GM12875 (cell line): ENCODE data around the gene DAGLB.

Source experiments
- H3K4me3 ChIP-seq: one replicate; pipeline ENCODE4 v1.5.1; 2011; ENCODE audit warnings: low read depth, low read length, control low read depth
- TF ChIP-seq, protein P1 (sequence below): IDR thresholded peaks from 2 replicates; pipeline ENCODE4 v1.5.1; 2011; ENCODE audit warnings: low read depth, mild to moderate bottlenecking, control low read depth, inconsistent platforms, low read length, moderate library complexity, borderline replicate concordance; ENCODE audit not compliant: insufficient read depth

DAGLB gene, protein sequence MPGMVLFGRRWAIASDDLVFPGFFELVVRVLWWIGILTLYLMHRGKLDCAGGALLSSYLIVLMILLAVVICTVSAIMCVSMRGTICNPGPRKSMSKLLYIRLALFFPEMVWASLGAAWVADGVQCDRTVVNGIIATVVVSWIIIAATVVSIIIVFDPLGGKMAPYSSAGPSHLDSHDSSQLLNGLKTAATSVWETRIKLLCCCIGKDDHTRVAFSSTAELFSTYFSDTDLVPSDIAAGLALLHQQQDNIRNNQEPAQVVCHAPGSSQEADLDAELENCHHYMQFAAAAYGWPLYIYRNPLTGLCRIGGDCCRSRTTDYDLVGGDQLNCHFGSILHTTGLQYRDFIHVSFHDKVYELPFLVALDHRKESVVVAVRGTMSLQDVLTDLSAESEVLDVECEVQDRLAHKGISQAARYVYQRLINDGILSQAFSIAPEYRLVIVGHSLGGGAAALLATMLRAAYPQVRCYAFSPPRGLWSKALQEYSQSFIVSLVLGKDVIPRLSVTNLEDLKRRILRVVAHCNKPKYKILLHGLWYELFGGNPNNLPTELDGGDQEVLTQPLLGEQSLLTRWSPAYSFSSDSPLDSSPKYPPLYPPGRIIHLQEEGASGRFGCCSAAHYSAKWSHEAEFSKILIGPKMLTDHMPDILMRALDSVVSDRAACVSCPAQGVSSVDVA

DNA sequence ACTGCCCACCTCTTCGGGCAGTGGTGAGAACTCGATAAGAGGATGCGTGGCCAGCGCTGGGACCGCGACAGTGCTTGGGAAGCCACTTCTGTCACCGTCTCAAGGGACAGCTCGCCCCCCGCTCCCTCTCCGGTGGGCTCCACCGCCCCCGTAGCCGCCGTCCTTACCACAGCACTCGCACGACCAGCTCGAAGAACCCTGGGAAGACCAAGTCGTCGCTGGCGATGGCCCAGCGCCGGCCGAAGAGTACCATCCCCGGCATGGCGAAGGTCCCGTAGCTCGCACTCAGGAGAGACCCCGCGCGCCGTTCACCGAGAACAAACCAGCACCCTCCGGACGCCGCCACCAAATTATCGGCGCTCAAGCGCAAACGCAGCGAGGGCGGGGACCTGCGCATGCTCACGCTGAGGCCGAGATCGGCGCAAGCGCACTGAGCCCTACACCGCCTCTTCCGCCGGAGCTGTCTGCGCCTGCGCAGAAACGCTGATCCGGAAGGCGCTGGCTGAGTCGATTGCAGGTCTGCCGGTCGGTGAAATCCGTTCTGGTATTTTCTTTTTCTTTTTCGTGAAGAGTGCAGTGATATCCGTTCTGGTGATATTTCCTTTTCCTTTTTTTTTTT, at the start of gene DAGLB:
DAGLB (minus strand) TSS at position 374 of the 619 bp plus-strand sequence; CDS start at position 262, 112 bp downstream.
- H3K4me3 ChIP-seq: peak within 1 kb of the TSS; percentile 96
- TF ChIP-seq, protein P1, sequence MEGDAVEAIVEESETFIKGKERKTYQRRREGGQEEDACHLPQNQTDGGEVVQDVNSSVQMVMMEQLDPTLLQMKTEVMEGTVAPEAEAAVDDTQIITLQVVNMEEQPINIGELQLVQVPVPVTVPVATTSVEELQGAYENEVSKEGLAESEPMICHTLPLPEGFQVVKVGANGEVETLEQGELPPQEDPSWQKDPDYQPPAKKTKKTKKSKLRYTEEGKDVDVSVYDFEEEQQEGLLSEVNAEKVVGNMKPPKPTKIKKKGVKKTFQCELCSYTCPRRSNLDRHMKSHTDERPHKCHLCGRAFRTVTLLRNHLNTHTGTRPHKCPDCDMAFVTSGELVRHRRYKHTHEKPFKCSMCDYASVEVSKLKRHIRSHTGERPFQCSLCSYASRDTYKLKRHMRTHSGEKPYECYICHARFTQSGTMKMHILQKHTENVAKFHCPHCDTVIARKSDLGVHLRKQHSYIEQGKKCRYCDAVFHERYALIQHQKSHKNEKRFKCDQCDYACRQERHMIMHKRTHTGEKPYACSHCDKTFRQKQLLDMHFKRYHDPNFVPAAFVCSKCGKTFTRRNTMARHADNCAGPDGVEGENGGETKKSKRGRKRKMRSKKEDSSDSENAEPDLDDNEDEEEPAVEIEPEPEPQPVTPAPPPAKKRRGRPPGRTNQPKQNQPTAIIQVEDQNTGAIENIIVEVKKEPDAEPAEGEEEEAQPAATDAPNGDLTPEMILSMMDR: no peak

DNA sequence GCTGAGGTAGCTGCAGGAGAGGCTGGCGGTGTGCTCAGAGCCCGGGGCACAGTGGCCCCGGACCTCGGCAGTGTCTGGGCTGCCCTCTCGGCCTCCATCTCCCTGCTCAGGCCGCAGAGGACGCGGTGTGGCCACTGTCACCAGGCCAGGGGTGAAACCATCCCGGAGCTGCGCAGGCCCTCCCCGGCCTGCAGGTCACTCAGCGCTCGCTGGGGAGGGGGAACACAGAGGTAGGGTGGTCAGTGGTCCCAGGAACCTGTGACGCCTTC, 49.8 kb upstream of the DAGLB start:
- no peak overlapping the region for H3K4me3 ChIP-seq
- TF ChIP-seq, protein P1: no peak

DNA sequence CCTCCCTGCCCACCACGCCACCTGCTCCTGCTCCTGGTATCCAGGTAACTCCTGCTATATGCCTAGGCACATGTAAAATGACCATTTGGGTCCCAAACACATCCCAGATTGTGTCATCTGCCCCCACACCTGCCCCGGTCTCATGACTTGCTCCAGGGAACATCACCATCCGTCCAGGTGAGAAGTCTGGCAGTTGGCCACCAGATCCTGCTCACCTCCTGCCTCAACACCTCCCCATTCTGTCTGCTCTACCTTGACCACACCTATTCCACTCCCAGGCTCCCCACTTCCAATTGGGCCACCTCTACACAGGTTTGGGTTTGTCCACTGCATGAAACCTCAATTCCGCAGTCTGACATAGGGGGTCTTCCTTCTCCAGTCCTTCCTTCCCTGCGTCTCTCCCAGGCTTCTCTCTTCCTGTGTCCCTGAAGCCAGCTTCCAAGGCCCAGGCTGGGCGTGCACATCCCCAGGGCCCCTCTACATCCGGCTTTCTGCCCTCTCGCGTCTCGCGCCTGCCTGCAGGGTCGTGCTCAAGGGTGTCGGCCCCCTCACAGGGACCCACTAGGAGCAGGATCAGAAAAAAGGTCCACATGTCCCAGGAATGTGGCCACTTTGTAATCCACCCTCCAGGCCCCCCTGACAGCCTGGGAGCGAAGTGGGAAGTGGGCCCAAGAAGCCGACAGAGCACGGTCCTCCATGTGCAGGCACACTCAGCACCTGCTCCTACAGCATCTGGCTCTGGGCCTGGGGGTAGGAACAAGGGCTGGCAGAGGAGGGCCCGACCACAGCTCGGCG, 49.3 kb upstream of the DAGLB start:
- TF ChIP-seq, protein P1: no peak
- H3K4me3 ChIP-seq: no peak overlapping the region

DNA sequence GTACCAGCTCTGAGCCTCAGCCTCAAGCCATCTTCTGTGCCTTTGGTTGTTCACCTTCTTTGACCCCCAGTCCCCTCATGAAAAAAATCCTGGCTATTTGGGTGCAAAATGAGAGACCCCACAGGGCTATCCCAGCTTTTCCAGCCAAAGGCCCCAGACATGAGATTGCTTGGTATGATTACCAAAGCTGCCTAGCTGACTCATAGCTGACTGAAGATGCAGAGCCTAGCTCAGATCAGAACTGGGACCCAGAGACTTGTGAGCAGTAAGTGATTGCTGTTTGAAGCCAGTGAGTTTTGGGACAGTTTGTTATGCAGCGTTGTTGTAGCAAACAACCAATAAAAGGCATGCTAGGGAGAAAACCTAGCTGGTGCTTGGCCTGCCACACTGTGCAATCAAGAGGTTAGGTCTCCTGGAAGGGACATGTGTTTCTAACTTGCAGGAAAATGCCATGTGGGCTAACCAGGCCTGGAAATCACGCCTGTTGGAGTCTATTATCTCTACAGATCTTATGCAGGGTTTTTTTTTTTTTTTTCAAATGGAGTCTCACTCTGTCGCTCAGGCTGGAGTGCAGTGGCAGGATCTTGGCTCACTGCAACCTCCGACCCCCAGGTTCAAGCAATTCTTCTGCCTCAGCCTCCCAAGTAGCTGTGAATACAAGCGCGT, 48.0 kb upstream of the DAGLB start:
- no peak overlapping the region for H3K4me3 ChIP-seq
- TF ChIP-seq, protein P1: no peak

DNA sequence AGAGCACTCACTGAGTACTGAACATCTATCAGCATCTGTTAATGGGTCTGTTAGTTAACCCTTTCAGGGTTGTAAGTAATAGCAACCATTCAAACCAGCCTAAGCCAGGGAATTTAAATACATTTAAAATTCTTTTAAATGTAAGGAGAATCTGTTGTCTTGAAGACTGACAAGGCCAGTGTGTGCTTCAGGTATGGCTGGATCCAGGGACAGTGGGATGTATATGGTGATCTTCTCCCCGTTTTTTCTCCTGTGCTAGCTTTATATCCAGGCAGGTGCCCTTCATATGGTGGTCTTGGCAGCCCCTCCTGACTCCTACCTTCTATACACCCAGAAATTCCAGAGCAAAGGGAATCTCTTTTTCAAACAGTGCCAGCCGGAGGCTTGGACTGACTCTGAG, 46.6 kb upstream of the DAGLB start:
- H3K4me3 ChIP-seq: no peak overlapping the region
- TF ChIP-seq, protein P1: no peak

DNA sequence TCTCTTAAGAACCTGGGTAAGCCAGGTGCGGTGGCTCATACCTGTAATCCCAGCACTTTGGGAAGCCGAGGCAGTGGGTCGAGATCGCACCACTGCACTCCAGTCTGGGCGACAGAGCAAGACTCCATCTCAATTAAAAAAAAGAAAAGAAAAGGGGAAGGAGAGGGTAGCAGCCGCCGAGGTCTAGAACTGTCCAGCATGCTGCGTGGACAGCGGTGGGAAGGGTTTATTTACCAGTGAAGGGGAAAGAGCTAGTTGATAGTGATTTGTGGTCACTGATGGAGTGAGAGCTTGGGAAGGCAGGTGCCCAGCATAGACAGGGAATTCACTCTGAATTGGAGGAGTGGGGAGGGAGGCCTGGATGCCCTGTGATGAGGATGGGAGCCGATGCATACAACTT, 43.4 kb upstream of the DAGLB start:
- TF ChIP-seq, protein P1: no peak

More for the DNA sequence above, 43.4 kb upstream of the DAGLB start:
- no peak overlapping the region for H3K4me3 ChIP-seq
